ENCODE results near the gene DEPP1.

DEPP1 gene

GRCh38 chr10:44973323-44974081, 5.1 kb downstream of the DEPP1 start:
- no peaks in the 10 kb centered on the region for H3F3A ChIP-seq (ENCODE audit: insufficient read depth)
- no peaks in the 10 kb centered on the region for H3K36me3 ChIP-seq (ENCODE audit: low read length)
- no peaks in the 10 kb centered on the region for H3K79me2 ChIP-seq (ENCODE audit: insufficient read depth, low read length)
- H2AFZ ChIP-seq (ENCODE audit: low read depth, low read length, severe bottlenecking), result peak overlapping the region; percentile 87
- no peaks in the 10 kb centered on the region for H4K20me1 ChIP-seq (ENCODE audit: low read depth, low read length)
- H3K27ac ChIP-seq (ENCODE audit: low read depth, low read length), result no peak overlapping the region
- no peaks in the 10 kb centered on the region for H3K9me3 ChIP-seq (ENCODE audit: insufficient read depth, low read length)
- no peaks in the 10 kb centered on the region for H3K27me3 ChIP-seq (ENCODE audit: low read length)
- no peak overlapping the region for H3K9ac ChIP-seq (ENCODE audit: low read length)
- no peaks in the 10 kb centered on the region for H3K9me2 ChIP-seq (replicated peaks; ENCODE audit: insufficient read depth, low read length)
- no peak overlapping the region for H3K4me3 ChIP-seq (ENCODE audit: insufficient read depth, low read length, poor library complexity, severe bottlenecking)
- TF ChIP-seq EZH2phosphoT487 (conservative IDR thresholded peaks at IDR 0.05; ENCODE audit: low read length) (no peak), CTCF (IDR thresholded peaks at IDR 0.05; ENCODE audit: insufficient read depth, low read length, poor library complexity, severe bottlenecking) (no peak)
- no peak overlapping the region for H3K4me2 ChIP-seq (ENCODE audit: low read depth, low read length, poor library complexity, severe bottlenecking)

- Histone ChIP-seq H2AFZ (ENCODE audit: low read depth, low read length, severe bottlenecking) (no peak overlapping the region), H3K27me3 (ENCODE audit: low read length) (no peaks in the 10 kb centered on the region), H3K9me2 (replicated peaks; ENCODE audit: insufficient read depth, low read length) (no peaks in the 10 kb centered on the region), H3K79me2 (ENCODE audit: insufficient read depth, low read length) (no peaks in the 10 kb centered on the region), H3K4me3 (ENCODE audit: insufficient read depth, low read length, poor library complexity, severe bottlenecking) (no peak overlapping the region), H3K9me3 (ENCODE audit: insufficient read depth, low read length) (no peaks in the 10 kb centered on the region), H3K9ac (ENCODE audit: low read length) (no peak overlapping the region), H3K4me2 (ENCODE audit: low read depth, low read length, poor library complexity, severe bottlenecking) (no peak overlapping the region), H4K20me1 (ENCODE audit: low read depth, low read length) (no peaks in the 10 kb centered on the region), H3K27ac (ENCODE audit: low read depth, low read length) (no peak overlapping the region), H3F3A (ENCODE audit: insufficient read depth) (no peaks in the 10 kb centered on the region), H3K36me3 (ENCODE audit: low read length) (no peaks in the 10 kb centered on the region)
- TF ChIP-seq EZH2phosphoT487 (conservative IDR thresholded peaks at IDR 0.05; ENCODE audit: low read length) (no peak), CTCF (IDR thresholded peaks at IDR 0.05; ENCODE audit: insufficient read depth, low read length, poor library complexity, severe bottlenecking) (no peak)
Observed at GRCh38 chr10:44972874-44973306, 5.7 kb downstream of the DEPP1 start.

- no peaks in the 10 kb centered on the region for H3K9me3 ChIP-seq (ENCODE audit: insufficient read depth, low read length)
- H3K79me2 ChIP-seq (ENCODE audit: insufficient read depth, low read length), result no peaks in the 10 kb centered on the region
- no peaks in the 10 kb centered on the region for H4K20me1 ChIP-seq (ENCODE audit: low read depth, low read length)
- H3K4me3 ChIP-seq (ENCODE audit: insufficient read depth, low read length, poor library complexity, severe bottlenecking), result no peak overlapping the region
- TF ChIP-seq CTCF (IDR thresholded peaks at IDR 0.05; ENCODE audit: insufficient read depth, low read length, poor library complexity, severe bottlenecking) (no peak), EZH2phosphoT487 (conservative IDR thresholded peaks at IDR 0.05; ENCODE audit: low read length) (no peak)
- H3K36me3 ChIP-seq (ENCODE audit: low read length), result no peaks in the 10 kb centered on the region
- no peak overlapping the region for H2AFZ ChIP-seq (ENCODE audit: low read depth, low read length, severe bottlenecking)
- no peaks in the 10 kb centered on the region for H3K9me2 ChIP-seq (replicated peaks; ENCODE audit: insufficient read depth, low read length)
- no peaks in the 10 kb centered on the region for H3F3A ChIP-seq (ENCODE audit: insufficient read depth)
- H3K4me2 ChIP-seq (ENCODE audit: low read depth, low read length, poor library complexity, severe bottlenecking), result no peak overlapping the region
- no peak overlapping the region for H3K9ac ChIP-seq (ENCODE audit: low read length)
- no peaks in the 10 kb centered on the region for H3K27me3 ChIP-seq (ENCODE audit: low read length)
- H3K27ac ChIP-seq (ENCODE audit: low read depth, low read length), result no peak overlapping the region
Observed at GRCh38 chr10:44971935-44972757, 6.5 kb downstream of the DEPP1 start.

Measured in SU-DHL-6 (cell line).